Activated naive CD4-positive, alpha-beta T cell treated with anti-CD3 and anti-CD28 coated beads, Interleukin-2, amount 10 ng/mL, durations not matched to agents 7 days and 5 days (primary cell): ENCODE data around the gene GORAB.
A peak's percentile ranks its signal among the peaks of the same experiment; 100 is the strongest.

Experiments
- CTCF ChIA-PET: fragments of 350-600 bp; sonication (Branson Sonifier 250); formaldehyde crosslinking; loops from one replicate; lab custom pipeline; 2021; ENCODE audit warnings: antibody characterized with exemption; lab: Charles Lee
- DNase-seq: peaks from one replicate; pipeline ENCODE4 v3.0.0-alpha.2; 2020
- H3K27ac Mint-ChIP-seq: one replicate; pipeline ENCODE4 v1.8.0; 2021; ENCODE audit warnings: mild to moderate bottlenecking, moderate library complexity, mixed read lengths
- H3K27me3 Mint-ChIP-seq: one replicate; pipeline ENCODE4 v1.8.0; 2021; ENCODE audit warnings: mild to moderate bottlenecking, mixed read lengths
- H3K36me3 Mint-ChIP-seq: one replicate; pipeline ENCODE4 v1.8.0; 2021; ENCODE audit warnings: mixed read lengths
- H3K4me1 Mint-ChIP-seq: one replicate; pipeline ENCODE4 v1.8.0; 2021; ENCODE audit warnings: mixed read lengths
- H3K4me3 Mint-ChIP-seq: one replicate; pipeline ENCODE4 v1.8.0; 2021; ENCODE audit warnings: mild to moderate bottlenecking, moderate library complexity, mixed read lengths
- H3K9me3 Mint-ChIP-seq: one replicate; pipeline ENCODE4 v1.8.0; 2021; ENCODE audit warnings: mixed read lengths

Gene GORAB

GRCh38 chr1:170531758-170532657, at the start of gene GORAB:
TSS of gene GORAB (plus strand) at chr1:170532166. CDS start at chr1:170532224, 58 bp downstream.
- no peaks in the 10 kb centered on the region for H3K9me3 Mint-ChIP-seq

GRCh38 chr1:170483051-170483450, 48.9 kb upstream of the GORAB start:
- no peak for DNase-seq
- Mint-ChIP-seq H3K4me1 (no peaks in the 10 kb centered on the region), H3K4me3 (no peak overlapping the region), H3K36me3 (no peaks in the 10 kb centered on the region), H3K27ac (no peak overlapping the region), H3K9me3 (no peaks in the 10 kb centered on the region), H3K27me3 (peaks cover 7% of the 10 kb centered on the region)
- CTCF ChIA-PET: no interaction called here

More at GRCh38 chr1:170531758-170532657, at the start of gene GORAB:
- peaks cover 10% of the 10 kb centered on the region for H3K4me1 Mint-ChIP-seq
- no peak within 1 kb of the TSS for H3K27ac Mint-ChIP-seq
- DNase-seq: peak; percentile 93
- peaks cover 13% of the 10 kb centered on the region for H3K27me3 Mint-ChIP-seq
- peaks cover 7% of the 10 kb centered on the region for H3K36me3 Mint-ChIP-seq
- CTCF ChIA-PET: no interaction called here
- H3K4me3 Mint-ChIP-seq: no peak within 1 kb of the TSS

GRCh38 chr1:170487503-170487902, 44.5 kb upstream of the GORAB start:
- CTCF ChIA-PET: no interaction called here
- Mint-ChIP-seq H3K9me3 (no peaks in the 10 kb centered on the region), H3K4me3 (no peak overlapping the region), H3K27ac (no peak overlapping the region), H3K27me3 (peaks cover 4% of the 10 kb centered on the region), H3K36me3 (no peaks in the 10 kb centered on the region), H3K4me1 (no peaks in the 10 kb centered on the region)
- DNase-seq: no peak

GRCh38 chr1:170491291-170491690, 40.7 kb upstream of the GORAB start:
- DNase-seq: no peak
- Mint-ChIP-seq H3K27me3 (peaks cover 10% of the 10 kb centered on the region), H3K9me3 (no peaks in the 10 kb centered on the region), H3K27ac (no peak overlapping the region), H3K4me1 (peaks cover 3% of the 10 kb centered on the region), H3K4me3 (no peak overlapping the region), H3K36me3 (no peaks in the 10 kb centered on the region)
- CTCF ChIA-PET: no interaction called here

- Mint-ChIP-seq H3K9me3 (no peaks in the 10 kb centered on the region), H3K27me3 (peaks cover 10% of the 10 kb centered on the region), H3K27ac (no peak overlapping the region), H3K36me3 (no peaks in the 10 kb centered on the region), H3K4me1 (peaks cover 3% of the 10 kb centered on the region), H3K4me3 (no peak overlapping the region)
- CTCF ChIA-PET: no interaction called here
- DNase-seq: no peak
These were observed 37.6 kb upstream of the GORAB start for GRCh38 chr1:170494369-170494768.

- no peaks in the 10 kb centered on the region for H3K36me3 Mint-ChIP-seq
- DNase-seq: no peak
- no peak overlapping the region for H3K4me3 Mint-ChIP-seq
- H3K4me1 Mint-ChIP-seq: peaks cover 3% of the 10 kb centered on the region
- no peaks in the 10 kb centered on the region for H3K9me3 Mint-ChIP-seq
- no peak overlapping the region for H3K27ac Mint-ChIP-seq
- peaks cover 10% of the 10 kb centered on the region for H3K27me3 Mint-ChIP-seq
- CTCF ChIA-PET: no interaction called here
These were observed 37.0 kb upstream of the GORAB start for GRCh38 chr1:170495006-170495405.

GRCh38 chr1:170498876-170499275, 33.1 kb upstream of the GORAB start:
- CTCF ChIA-PET: no interaction called here
- Mint-ChIP-seq H3K27me3 (peaks cover 6% of the 10 kb centered on the region), H3K4me3 (no peak overlapping the region), H3K9me3 (no peaks in the 10 kb centered on the region), H3K27ac (no peak overlapping the region), H3K4me1 (peaks cover 3% of the 10 kb centered on the region), H3K36me3 (no peaks in the 10 kb centered on the region)
- no peak for DNase-seq

GRCh38 chr1:170503665-170504064, 28.3 kb upstream of the GORAB start:
- no peak overlapping the region for H3K27ac Mint-ChIP-seq
- H3K27me3 Mint-ChIP-seq: no peaks in the 10 kb centered on the region
- CTCF ChIA-PET: no interaction called here

GRCh38 chr1:170510163-170510562, 21.8 kb upstream of the GORAB start:
- Mint-ChIP-seq H3K36me3 (no peaks in the 10 kb centered on the region), H3K4me1 (peaks cover 3% of the 10 kb centered on the region), H3K9me3 (no peaks in the 10 kb centered on the region), H3K4me3 (no peak overlapping the region), H3K27ac (no peak overlapping the region), H3K27me3 (peaks cover 5% of the 10 kb centered on the region)
- no peak for DNase-seq
- CTCF ChIA-PET: no interaction called here

More at GRCh38 chr1:170503665-170504064, 28.3 kb upstream of the GORAB start:
- Mint-ChIP-seq H3K9me3 (no peaks in the 10 kb centered on the region), H3K36me3 (no peaks in the 10 kb centered on the region), H3K4me1 (no peaks in the 10 kb centered on the region), H3K4me3 (no peak overlapping the region)
- no peak for DNase-seq

- CTCF ChIA-PET: no interaction called here
- H3K27ac Mint-ChIP-seq: no peak overlapping the region
- no peaks in the 10 kb centered on the region for H3K36me3 Mint-ChIP-seq
- H3K9me3 Mint-ChIP-seq: no peaks in the 10 kb centered on the region
- H3K4me1 Mint-ChIP-seq: peaks cover 3% of the 10 kb centered on the region
- H3K27me3 Mint-ChIP-seq: peaks cover 5% of the 10 kb centered on the region
- no peak overlapping the region for H3K4me3 Mint-ChIP-seq
- no peak for DNase-seq
These were observed 20.9 kb upstream of the GORAB start for GRCh38 chr1:170511038-170511437.

GRCh38 chr1:170513138-170513537, 18.8 kb upstream of the GORAB start:
- Mint-ChIP-seq H3K27me3 (peaks cover 5% of the 10 kb centered on the region), H3K27ac (no peak overlapping the region), H3K9me3 (no peaks in the 10 kb centered on the region), H3K36me3 (no peaks in the 10 kb centered on the region), H3K4me3 (no peak overlapping the region), H3K4me1 (peaks cover 3% of the 10 kb centered on the region)
- CTCF ChIA-PET: no interaction called here
- DNase-seq: no peak

- Mint-ChIP-seq H3K4me1 (no peaks in the 10 kb centered on the region), H3K9me3 (no peaks in the 10 kb centered on the region), H3K27me3 (peaks cover 12% of the 10 kb centered on the region), H3K4me3 (no peak overlapping the region), H3K27ac (no peak overlapping the region), H3K36me3 (no peaks in the 10 kb centered on the region)
- DNase-seq: no peak
- CTCF ChIA-PET: no interaction called here
These were observed 13.7 kb upstream of the GORAB start for GRCh38 chr1:170518185-170518834.

GRCh38 chr1:170518965-170519364, 13.0 kb upstream of the GORAB start:
- Mint-ChIP-seq H3K36me3 (no peaks in the 10 kb centered on the region), H3K4me3 (no peak overlapping the region), H3K9me3 (no peaks in the 10 kb centered on the region), H3K27me3 (peaks cover 16% of the 10 kb centered on the region), H3K27ac (no peak overlapping the region), H3K4me1 (no peaks in the 10 kb centered on the region)
- CTCF ChIA-PET: no interaction called here
- DNase-seq: no peak

- Mint-ChIP-seq H3K27ac (no peak overlapping the region), H3K9me3 (no peaks in the 10 kb centered on the region), H3K4me3 (no peak overlapping the region), H3K4me1 (no peaks in the 10 kb centered on the region), H3K36me3 (no peaks in the 10 kb centered on the region), H3K27me3 (peaks cover 21% of the 10 kb centered on the region)
- CTCF ChIA-PET: no interaction called here
- no peak for DNase-seq
These were observed 11.4 kb upstream of the GORAB start for GRCh38 chr1:170520601-170521000.

GRCh38 chr1:170521818-170522217, 10.1 kb upstream of the GORAB start:
- Mint-ChIP-seq H3K4me3 (no peak overlapping the region), H3K27me3 (peaks cover 21% of the 10 kb centered on the region), H3K27ac (no peak overlapping the region), H3K9me3 (no peaks in the 10 kb centered on the region), H3K4me1 (no peaks in the 10 kb centered on the region), H3K36me3 (no peaks in the 10 kb centered on the region)
- DNase-seq: no peak
- CTCF ChIA-PET: interaction anchor here (0.5 kb wide), 1 partner anchor 1473 kb away, joined by 3 read pairs; no protein-coding TSS in a partner anchor
